Caco-2 (cell line): ENCODE data around the gene MAGED4. TPM values are rescaled to one million over a fixed set of nuclear protein-coding genes. Genes with fewer than 3 reads are reported as not detected.

Source experiments
- BruUV-seq: library from RNA; stranded (reverse); fragments of 400-500 nt; replicated peaks from 2 replicates; lab custom pipeline; 2021; lab: Mats Ljungman, UMichigan
- CTCF ChIA-PET: fragments of 300-600 bp; sonication (Branson Sonifier 250); formaldehyde crosslinking; loops from one replicate; lab custom pipeline; 2022; ENCODE audit warnings: antibody characterized with exemption; lab: Charles Lee
- POLR2A ChIA-PET: fragments of 300-600 bp; sonication (Branson Sonifier 250); formaldehyde crosslinking; loops from one replicate; lab custom pipeline; 2022; ENCODE audit warnings: antibody characterized with exemption; lab: Charles Lee
- DNase-seq, 2 experiments: peaks; one replicate each; pipeline versions ENCODE4 v3.0.0 to v3.0.0-alpha.2; 2020 to 2022
- H3K27me3 ChIP-seq: replicated peaks from 2 replicates; pipeline ENCODE4 v1.6.0; 2011; ENCODE audit warnings: low read length; ENCODE audit not compliant: control insufficient read depth, insufficient read depth
- H3K36me3 ChIP-seq: 2 replicates; pipeline ENCODE4 v1.5.1; 2011; ENCODE audit warnings: low read length; ENCODE audit not compliant: control insufficient read depth, insufficient read depth
- H3K4me1 ChIP-seq: fragments of 250-450 bp; sonication (Bioruptor Pico); 2 replicates; pipeline ENCODE4 v1.5.1; 2020; ENCODE audit warnings: mild to moderate bottlenecking
- H3K4me3 ChIP-seq: 2 replicates; pipeline ENCODE4 v1.5.1; 2011; ENCODE audit warnings: low read depth, mild to moderate bottlenecking, control low read depth, low read length
- H3K9me3 ChIP-seq: fragments of 250-450 bp; sonication (Bioruptor Pico); 2 replicates; pipeline ENCODE4 v1.5.1; 2020; ENCODE audit warnings: mild to moderate bottlenecking, moderate library complexity
- H3K27ac Mint-ChIP-seq: one replicate; pipeline ENCODE4 v1.8.0; 2022; ENCODE audit warnings: mixed read lengths; ENCODE audit not compliant: unreplicated experiment
- H3K27me3 Mint-ChIP-seq: one replicate; pipeline ENCODE4 v1.8.0; 2022; ENCODE audit warnings: mixed read lengths; ENCODE audit not compliant: insufficient read depth, unreplicated experiment
- H3K36me3 Mint-ChIP-seq: one replicate; pipeline ENCODE4 v1.8.0; 2022; ENCODE audit warnings: mild to moderate bottlenecking, mixed read lengths; ENCODE audit not compliant: insufficient read depth, unreplicated experiment
- H3K4me1 Mint-ChIP-seq: one replicate; pipeline ENCODE4 v1.8.0; 2022; ENCODE audit warnings: low read depth, mixed read lengths; ENCODE audit not compliant: unreplicated experiment
- H3K4me3 Mint-ChIP-seq: one replicate; pipeline ENCODE4 v1.8.0; 2022; ENCODE audit warnings: mild to moderate bottlenecking, moderate library complexity, mixed read lengths; ENCODE audit not compliant: unreplicated experiment
- H3K9me3 Mint-ChIP-seq: one replicate; pipeline ENCODE4 v1.8.0; 2022; ENCODE audit warnings: mixed read lengths; ENCODE audit not compliant: unreplicated experiment
- intact Hi-C: fragments of 100-400 bp; cut with micrococcal nuclease; formaldehyde crosslinking; loops from one replicate; pipeline ENCODE4 v1.10.0; 2022; ENCODE audit not compliant: unreplicated experiment
- total RNA-seq: library from RNA; stranded (reverse); gene quantifications from 2 replicates; pipeline ENCODE4 v1.2.3, GENCODE V29; 2022
- TF ChIP-seq, protein P1 (sequence below), 2 experiments: fragments of 200-600 bp in 1 of 2; IDR thresholded peaks; 1 replicate in 1 of 2; 2 replicates in 1 of 2; pipeline versions ENCODE4 v1.5.1 to v1.8.0; 2011 to 2022; ENCODE audit warnings: antibody characterized with exemption in 1 of 2, control low read depth in 1 of 2, inconsistent platforms in 1 of 2, low read depth in 1 of 2, low read length in 1 of 2, mild to moderate bottlenecking in 1 of 2, moderate library complexity in 1 of 2; ENCODE audit not compliant: insufficient read depth in 1 of 2, severe bottlenecking in 1 of 2, unreplicated experiment in 1 of 2

MAGED4 gene
- total RNA-seq, 1 experiment from 2014 or later: not detected

DNA sequence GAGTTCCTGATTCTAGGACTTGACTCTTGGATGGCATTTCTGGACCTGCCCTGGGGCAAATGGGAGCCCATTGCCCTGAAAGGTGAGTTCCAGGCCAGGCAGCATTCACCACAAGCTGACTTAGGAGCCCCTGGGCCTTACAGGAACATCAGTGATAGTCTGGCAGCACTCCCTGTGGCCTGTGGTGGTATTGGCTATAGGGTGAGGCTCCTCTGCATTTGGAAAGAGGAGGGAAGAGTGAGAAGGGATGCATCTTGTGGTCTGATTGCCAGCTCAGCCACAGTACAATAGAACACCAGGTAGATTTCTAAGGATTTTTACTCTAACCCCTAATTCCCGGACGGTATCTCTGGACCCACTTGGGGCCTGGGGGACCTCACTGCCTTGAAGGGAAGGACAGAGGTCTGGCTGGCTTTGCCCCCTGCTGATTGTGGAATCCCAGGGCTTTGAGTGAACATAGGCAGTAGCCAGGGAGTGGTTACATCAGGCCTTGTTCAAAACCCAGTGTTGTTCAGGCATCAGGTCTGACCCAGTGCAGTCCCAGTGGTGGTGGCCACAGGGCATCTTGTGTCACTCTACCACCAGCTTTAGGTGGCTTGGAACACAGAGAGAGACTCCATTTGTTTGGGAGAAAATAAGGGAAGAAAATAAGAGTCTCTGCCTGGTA is 32.9 kb downstream of the MAGED4 start:
- Histone ChIP-seq H3K27me3 (no peaks in the 10 kb centered on the region), H3K4me1 (no peaks in the 10 kb centered on the region), H3K9me3 (no peaks in the 10 kb centered on the region), H3K36me3 (no peaks in the 10 kb centered on the region), H3K4me3 (no peak overlapping the region)
- DNase-seq: peak in 1 of 2 experiments; percentile 0
- TF ChIP-seq, protein P1, sequence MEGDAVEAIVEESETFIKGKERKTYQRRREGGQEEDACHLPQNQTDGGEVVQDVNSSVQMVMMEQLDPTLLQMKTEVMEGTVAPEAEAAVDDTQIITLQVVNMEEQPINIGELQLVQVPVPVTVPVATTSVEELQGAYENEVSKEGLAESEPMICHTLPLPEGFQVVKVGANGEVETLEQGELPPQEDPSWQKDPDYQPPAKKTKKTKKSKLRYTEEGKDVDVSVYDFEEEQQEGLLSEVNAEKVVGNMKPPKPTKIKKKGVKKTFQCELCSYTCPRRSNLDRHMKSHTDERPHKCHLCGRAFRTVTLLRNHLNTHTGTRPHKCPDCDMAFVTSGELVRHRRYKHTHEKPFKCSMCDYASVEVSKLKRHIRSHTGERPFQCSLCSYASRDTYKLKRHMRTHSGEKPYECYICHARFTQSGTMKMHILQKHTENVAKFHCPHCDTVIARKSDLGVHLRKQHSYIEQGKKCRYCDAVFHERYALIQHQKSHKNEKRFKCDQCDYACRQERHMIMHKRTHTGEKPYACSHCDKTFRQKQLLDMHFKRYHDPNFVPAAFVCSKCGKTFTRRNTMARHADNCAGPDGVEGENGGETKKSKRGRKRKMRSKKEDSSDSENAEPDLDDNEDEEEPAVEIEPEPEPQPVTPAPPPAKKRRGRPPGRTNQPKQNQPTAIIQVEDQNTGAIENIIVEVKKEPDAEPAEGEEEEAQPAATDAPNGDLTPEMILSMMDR (IDR thresholded peaks at IDR 0.05; ENCODE audit: insufficient read depth in 1 of 2, low read depth in 1 of 2, low read length in 1 of 2, severe bottlenecking in 1 of 2, unreplicated experiment in 1 of 2): no peak
- no peaks in the 10 kb centered on the region for H3K36me3 Mint-ChIP-seq
- ChIA-PET POLR2A (no interaction called here), CTCF (no interaction called here)
- H3K9me3 Mint-ChIP-seq: peaks cover 12% of the 10 kb centered on the region
- no peaks in the 10 kb centered on the region for H3K4me1 Mint-ChIP-seq
- no peak overlapping the region for H3K27ac Mint-ChIP-seq
- no TSS peak for BruUV-seq
- intact Hi-C loops: no loop called here
- no peak overlapping the region for H3K4me3 Mint-ChIP-seq
- H3K27me3 Mint-ChIP-seq: no peaks in the 10 kb centered on the region

- TF ChIP-seq, protein P1 (IDR thresholded peaks at IDR 0.05; ENCODE audit: insufficient read depth in 1 of 2, low read depth in 1 of 2, low read length in 1 of 2, severe bottlenecking in 1 of 2, unreplicated experiment in 1 of 2): no peak
- H3K4me3 ChIP-seq: no peak overlapping the region
- H3K27me3 ChIP-seq: no peaks in the 10 kb centered on the region
- no peaks in the 10 kb centered on the region for H3K9me3 ChIP-seq
- H3K36me3 ChIP-seq: no peaks in the 10 kb centered on the region
- DNase-seq: no peak
- no peak overlapping the region for H3K27ac Mint-ChIP-seq
- BruUV-seq: no TSS peak
- no peaks in the 10 kb centered on the region for H3K27me3 Mint-ChIP-seq
- CTCF ChIA-PET: no interaction called here
- no peaks in the 10 kb centered on the region for H3K4me1 ChIP-seq
- H3K36me3 Mint-ChIP-seq: no peaks in the 10 kb centered on the region
- no peaks in the 10 kb centered on the region for H3K4me1 Mint-ChIP-seq
- H3K4me3 Mint-ChIP-seq: no peak overlapping the region
- POLR2A ChIA-PET: no interaction called here
- peaks cover 12% of the 10 kb centered on the region for H3K9me3 Mint-ChIP-seq
- intact Hi-C loops: no loop called here
Observed at GRCh38 chrX:52220936-52221335, 36.2 kb downstream of the MAGED4 start.

Other genes starting within 250 kb of the MAGED4 start
- not detected in 2 replicates for gene MAGED4B, start 115.7 kb upstream of the MAGED4 start, total RNA-seq
- gene XAGE2, start 184.1 kb downstream of the MAGED4 start, total RNA-seq: 2.8 and 5.7 TPM in 2 replicates